ENCODE measurements around the gene HDHD3.

GRCh38 chr9:113349445-113350094, 27.2 kb downstream of the HDHD3 start, which contains the start of gene BSPRY:
- no peak for TF ChIP-seq CTCF (IDR thresholded peaks at IDR 0.05)
- TF ChIP-seq POLR2A (IDR thresholded peaks at IDR 0.05), result peak in 1 of 4 donors; percentile 14
